Measurements from ENCODE around the gene SARDH. TPM values are rescaled to one million over a fixed set of nuclear protein-coding genes. Genes with fewer than 3 reads are reported as not detected.

SARDH gene
- total and polyA plus RNA-seq, 11 donors = 0.19 to 1.7 (median 0.69) TPM

DNA sequence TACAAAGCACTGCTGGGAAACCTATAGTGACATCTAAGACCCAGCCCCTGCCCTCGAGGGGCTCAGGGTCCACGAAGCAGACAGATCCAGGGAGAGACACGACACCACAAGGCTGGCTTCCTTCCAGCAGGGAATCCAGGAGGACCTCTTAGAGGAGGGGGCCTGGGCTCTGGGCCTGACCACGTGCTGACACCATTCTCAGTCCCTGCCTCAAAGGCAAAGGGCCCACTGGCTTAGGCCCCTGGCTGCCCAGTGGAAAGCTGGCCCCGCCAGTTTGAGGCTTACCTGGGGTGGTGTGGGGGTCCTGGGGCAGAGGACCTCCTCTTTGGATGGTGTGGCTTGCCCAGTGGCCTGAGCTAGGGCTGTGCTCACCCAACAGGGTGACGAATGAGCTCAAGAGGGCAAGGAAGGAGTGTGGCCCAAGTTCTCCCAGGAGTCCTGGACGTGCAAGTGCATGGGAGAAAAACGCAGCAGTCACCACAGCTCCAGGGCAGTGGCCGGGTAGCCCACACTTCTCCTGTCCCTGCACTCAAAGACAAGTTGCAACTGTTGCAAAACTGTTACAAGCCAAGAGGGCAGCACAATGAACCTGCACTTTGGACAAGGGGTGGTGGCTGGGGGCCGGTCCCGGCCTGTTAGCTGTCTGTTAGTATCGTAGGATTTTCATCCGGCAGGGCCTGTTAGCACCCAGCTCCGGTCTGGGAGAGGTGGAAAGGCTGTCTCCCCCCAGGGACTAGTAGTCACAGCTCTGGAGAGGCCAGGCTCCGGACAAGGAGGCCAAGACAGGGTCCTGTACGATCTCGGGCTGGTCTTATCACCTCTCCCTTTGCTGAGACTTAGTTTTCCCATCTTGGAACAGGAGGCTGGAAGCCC, 1.5 kb upstream of the SARDH start:
- ATAC-seq = no peak
- Histone ChIP-seq H3K27ac (no peak overlapping the region), H3K27me3 (peaks cover 0 to 6% (median 0%) of the 10 kb centered on the region in 9 donors), H3K9me3 (no peaks in the 10 kb centered on the region), H3K36me3 (no peaks in the 10 kb centered on the region), H3K4me1 (peaks cover 0 to 19% (median 5%) of the 10 kb centered on the region in 12 donors), H3K4me3 (no peak overlapping the region)
- intact Hi-C loops (cut with DNase I) = no loop called here
- DNase-seq = no peak
- 81 to 88% (median 82%) methylated on average over 12 to 17 of the region's 17 CpGs for WGBS, 4 donors
- TF ChIP-seq, protein P1, sequence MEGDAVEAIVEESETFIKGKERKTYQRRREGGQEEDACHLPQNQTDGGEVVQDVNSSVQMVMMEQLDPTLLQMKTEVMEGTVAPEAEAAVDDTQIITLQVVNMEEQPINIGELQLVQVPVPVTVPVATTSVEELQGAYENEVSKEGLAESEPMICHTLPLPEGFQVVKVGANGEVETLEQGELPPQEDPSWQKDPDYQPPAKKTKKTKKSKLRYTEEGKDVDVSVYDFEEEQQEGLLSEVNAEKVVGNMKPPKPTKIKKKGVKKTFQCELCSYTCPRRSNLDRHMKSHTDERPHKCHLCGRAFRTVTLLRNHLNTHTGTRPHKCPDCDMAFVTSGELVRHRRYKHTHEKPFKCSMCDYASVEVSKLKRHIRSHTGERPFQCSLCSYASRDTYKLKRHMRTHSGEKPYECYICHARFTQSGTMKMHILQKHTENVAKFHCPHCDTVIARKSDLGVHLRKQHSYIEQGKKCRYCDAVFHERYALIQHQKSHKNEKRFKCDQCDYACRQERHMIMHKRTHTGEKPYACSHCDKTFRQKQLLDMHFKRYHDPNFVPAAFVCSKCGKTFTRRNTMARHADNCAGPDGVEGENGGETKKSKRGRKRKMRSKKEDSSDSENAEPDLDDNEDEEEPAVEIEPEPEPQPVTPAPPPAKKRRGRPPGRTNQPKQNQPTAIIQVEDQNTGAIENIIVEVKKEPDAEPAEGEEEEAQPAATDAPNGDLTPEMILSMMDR (IDR thresholded peaks at IDR 0.05) = no peak
- TF ChIP-seq POLR2A (IDR thresholded peaks at IDR 0.05) = no peak

DNA sequence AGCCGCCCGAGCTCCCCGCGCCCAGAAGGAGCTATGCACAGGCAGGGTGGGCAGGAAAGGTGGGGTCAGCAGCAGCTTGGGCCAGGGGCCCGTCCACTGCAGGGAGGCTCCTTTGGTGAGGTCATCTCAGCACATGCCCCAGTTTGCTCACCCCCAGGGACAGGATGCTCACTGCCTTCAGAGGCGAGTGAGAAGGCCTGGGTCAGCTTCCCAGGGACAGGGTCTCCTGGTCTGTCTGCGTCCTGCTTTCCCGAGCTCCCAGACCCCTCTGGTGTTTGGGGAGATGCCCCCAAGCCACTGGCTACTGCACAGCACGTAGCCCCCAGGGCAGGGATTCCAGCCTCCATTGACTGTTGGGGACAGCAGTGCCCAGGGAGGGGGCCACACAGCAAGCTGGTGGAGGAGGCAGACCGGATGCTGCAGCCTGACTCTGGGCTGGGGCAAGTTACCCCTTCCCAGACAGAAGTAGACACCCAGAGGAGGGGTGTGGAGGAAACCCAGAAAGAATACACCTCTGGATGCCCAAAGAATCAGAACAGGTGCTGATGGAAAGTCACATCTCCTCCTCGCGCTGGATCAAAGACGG, 581 bp upstream of the SARDH start:
- TF ChIP-seq, protein P1 (IDR thresholded peaks at IDR 0.05) = no peak
- TF ChIP-seq POLR2A (IDR thresholded peaks at IDR 0.05) = no peak
- peak in 1 of 4 donors; percentile 18 for ATAC-seq
- Histone ChIP-seq H3K4me3 (peak overlapping the region in 8 of 12 donors; percentile 22 to 63 (median 54)), H3K4me1 (peaks cover 0 to 19% (median 5%) of the 10 kb centered on the region in 12 donors), H3K9me3 (no peaks in the 10 kb centered on the region), H3K27ac (no peak overlapping the region), H3K27me3 (peaks cover 0 to 7% (median 0%) of the 10 kb centered on the region in 9 donors), H3K36me3 (no peaks in the 10 kb centered on the region)
- 70 to 81% (median 76%) methylated on average over 7 to 13 of the region's 13 CpGs for WGBS, 4 donors
- DNase-seq = no peak
- intact Hi-C loops (cut with DNase I) = no loop called here

DNA sequence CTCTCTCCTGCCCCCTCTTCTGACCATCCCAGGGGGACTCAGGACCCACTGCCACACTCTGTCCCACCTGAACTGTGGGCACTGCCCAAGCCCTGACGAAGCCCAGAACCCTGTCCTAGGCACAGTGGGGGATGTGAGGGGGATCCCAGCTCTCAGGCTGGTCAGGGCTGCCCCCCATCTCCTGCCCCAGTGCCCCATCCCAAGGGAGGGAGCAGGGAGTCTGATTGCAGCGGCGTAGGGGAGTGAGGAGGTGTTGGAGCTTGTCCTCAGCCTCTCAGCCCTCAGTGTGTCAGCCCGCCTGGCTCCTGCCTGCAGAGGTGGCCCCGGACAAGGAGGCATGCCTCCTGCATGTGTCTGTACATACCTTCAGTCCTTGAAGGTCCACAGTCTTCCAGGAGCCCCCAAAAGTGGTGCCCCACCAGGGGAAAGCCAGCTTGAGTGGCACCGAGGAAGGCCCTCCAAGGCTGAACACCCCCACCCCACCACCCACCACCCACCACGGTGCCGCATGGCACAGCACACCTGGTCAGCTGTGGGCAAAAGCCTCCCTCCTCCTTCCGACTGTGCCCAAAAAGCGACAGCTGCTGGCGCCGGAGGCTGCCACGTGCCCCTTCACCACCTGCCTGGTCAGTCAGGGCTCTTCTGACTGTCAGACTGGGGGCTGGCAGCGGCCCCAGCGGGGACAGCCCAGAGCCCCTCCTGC, 930 bp downstream of the SARDH start:
- DNase-seq = no peak
- H3K36me3 ChIP-seq = no peaks in the 10 kb centered on the region
- no peak for TF ChIP-seq POLR2A (IDR thresholded peaks at IDR 0.05)
- TF ChIP-seq, protein P1 (IDR thresholded peaks at IDR 0.05) = no peak
- intact Hi-C loops (cut with DNase I) = no loop called here
- peak overlapping the region in 6 of 12 donors; percentile 47 to 63 (median 54) for H3K4me3 ChIP-seq
- ATAC-seq = peak in 1 of 4 donors; percentile 3
- 65 to 80% (median 75%) methylated on average over 7 to 15 of the region's 15 CpGs for WGBS, 4 donors
- no peaks in the 10 kb centered on the region for H3K9me3 ChIP-seq
- H3K27ac ChIP-seq = no peak overlapping the region
- peaks cover 0 to 19% (median 5%) of the 10 kb centered on the region in 12 donors for H3K4me1 ChIP-seq
- peaks cover 0 to 7% (median 0%) of the 10 kb centered on the region in 9 donors for H3K27me3 ChIP-seq

- no peak overlapping the region for H3K27ac ChIP-seq
- no peak for TF ChIP-seq POLR2A (IDR thresholded peaks at IDR 0.05)
- TF ChIP-seq, protein P1 (IDR thresholded peaks at IDR 0.05) = no peak
- no peak for ATAC-seq
- peaks cover 0 to 7% (median 0%) of the 10 kb centered on the region in 9 donors for H3K27me3 ChIP-seq
- H3K4me1 ChIP-seq = peaks cover 0 to 19% (median 5%) of the 10 kb centered on the region in 12 donors
- no peaks in the 10 kb centered on the region for H3K36me3 ChIP-seq
- no peak overlapping the region for H3K4me3 ChIP-seq
- DNase-seq = no peak
- 87 to 95% (median 88%) methylated on average over 8 of the region's 8 CpGs for whole genome bisulfite sequencing, 4 donors
- no peaks in the 10 kb centered on the region for H3K9me3 ChIP-seq
- intact Hi-C loops (cut with DNase I) = no loop called here
These were observed 2.2 kb downstream of the SARDH start for GRCh38 chr9:133735931-133736330.

Data from heart left ventricle (tissue), 16 donors.